Measurements from ENCODE around the gene CFAP69.

- no peak for TF ChIP-seq REST (IDR thresholded peaks at IDR 0.05; ENCODE audit: low read depth)
- TF ChIP-seq YY1 (IDR thresholded peaks at IDR 0.05; ENCODE audit: low read depth), result no peak
- TF ChIP-seq CREB1 (IDR thresholded peaks at IDR 0.05; ENCODE audit: low read depth), result no peak
- peak; percentile 70 for TF ChIP-seq RAD21 (IDR thresholded peaks at IDR 0.05; ENCODE audit: low read depth)
- no peak for TF ChIP-seq CEBPB (IDR thresholded peaks at IDR 0.05)
- no peak for TF ChIP-seq TEAD4 (IDR thresholded peaks at IDR 0.05)
- TF ChIP-seq NFIC (IDR thresholded peaks at IDR 0.05), result no peak
- TF ChIP-seq TCF12 (IDR thresholded peaks at IDR 0.05; ENCODE audit: low read depth), result no peak
- no peak for TF ChIP-seq ZBTB7A (IDR thresholded peaks at IDR 0.05; ENCODE audit: low read depth)
These were observed 53.4 kb downstream of the CFAP69 start for GRCh38 chr7:90298145-90299038.

Measured in Ishikawa (cell line).